ELF-1 (cell line): ENCODE data around the gene NCR3LG1.

Source experiments
- DNase-seq: peaks from one replicate; pipeline ENCODE4 v3.0.0-alpha.2; 2016; ENCODE audit warnings: low read depth, low spot score

The NCR3LG1 gene

GRCh38 chr11:17369684-17370243 is 18.2 kb downstream of the NCR3LG1 start:
- DNase-seq = no peak

- no peak for DNase-seq
Measured at GRCh38 chr11:17371614-17372013, 20.0 kb downstream of the NCR3LG1 start.

GRCh38 chr11:17375547-17375946 is 23.9 kb downstream of the NCR3LG1 start:
- DNase-seq = no peak

- peak; percentile 12 for DNase-seq
Measured at GRCh38 chr11:17376493-17376892, 24.9 kb downstream of the NCR3LG1 start.

- no peak for DNase-seq
Measured at GRCh38 chr11:17378655-17379054, 27.1 kb downstream of the NCR3LG1 start.

GRCh38 chr11:17379383-17380180 is 28.0 kb downstream of the NCR3LG1 start:
- DNase-seq = no peak

- DNase-seq = no peak
Measured at GRCh38 chr11:17381156-17381555, 29.6 kb downstream of the NCR3LG1 start.

GRCh38 chr11:17382046-17382728 is 30.6 kb downstream of the NCR3LG1 start:
- DNase-seq = no peak

GRCh38 chr11:17383461-17383860 is 31.9 kb downstream of the NCR3LG1 start:
- DNase-seq = no peak

- DNase-seq = peak; percentile 74
Measured at GRCh38 chr11:17384002-17384511, 32.5 kb downstream of the NCR3LG1 start.

GRCh38 chr11:17385492-17385891 is 33.9 kb downstream of the NCR3LG1 start:
- no peak for DNase-seq

GRCh38 chr11:17385926-17386325 is 34.3 kb downstream of the NCR3LG1 start:
- DNase-seq = no peak

GRCh38 chr11:17386331-17387084 is 34.9 kb downstream of the NCR3LG1 start:
- DNase-seq = peak; percentile 79

GRCh38 chr11:17387254-17387653 is 35.7 kb downstream of the NCR3LG1 start:
- DNase-seq = no peak

- no peak for DNase-seq
Measured at GRCh38 chr11:17387811-17388210, 36.2 kb downstream of the NCR3LG1 start.

GRCh38 chr11:17388609-17389210 is 37.1 kb downstream of the NCR3LG1 start, which contains the start of gene KCNJ11:
TSS of gene KCNJ11 (minus strand) at chr11:17388659. CDS start at chr11:17388091, 568 bp downstream.
- no peak for DNase-seq

GRCh38 chr11:17389211-17389956 is 37.8 kb downstream of the NCR3LG1 start:
- peak; percentile 78 for DNase-seq

- no peak for DNase-seq
Measured at GRCh38 chr11:17389957-17390649, 38.5 kb downstream of the NCR3LG1 start.

- no peak for DNase-seq
Measured at GRCh38 chr11:17391493-17392355, 40.1 kb downstream of the NCR3LG1 start.
